Left lung (tissue), 10 donors: Measurements from ENCODE around the gene SLC6A2. TPM values are rescaled to one million over a fixed set of nuclear protein-coding genes. Genes with fewer than 3 reads are reported as not detected.
A peak's percentile ranks its signal among the peaks of the same experiment; 100 is the strongest.

Experiments
- ATAC-seq: fragments of 200-7000 bp; cut with Tn5 transposase; one replicate; pipeline ENCODE4 v1.9.1; 2020; ENCODE audit warnings: moderate library complexity
- DNase-seq, 4 donors: peaks; one replicate each; pipeline ENCODE4 v3.0.0-alpha.2; 2013 to 2020
- H3K27ac ChIP-seq, 2 donors: fragments of 200-600 bp; sonication (generic) in 1 of 2; one replicate each; pipeline versions ENCODE4 v1.5.0 to v1.8.0; 2020 to 2021
- H3K27me3 ChIP-seq, 2 donors: fragments of 200-600 bp; sonication (generic) in 1 of 2; one replicate each; pipeline versions ENCODE4 v1.5.0 to v1.8.0; 2020 to 2021
- H3K36me3 ChIP-seq, 2 donors: fragments of 200-600 bp; sonication (generic) in 1 of 2; one replicate each; pipeline versions ENCODE4 v1.5.0 to v1.8.0; 2020 to 2021
- H3K4me1 ChIP-seq, 2 donors: fragments of 200-600 bp; one replicate each; pipeline ENCODE4 v1.8.0; 2021
- H3K4me3 ChIP-seq, 2 donors: fragments of 200-600 bp; sonication (generic) in 1 of 2; one replicate each; pipeline versions ENCODE4 v1.5.0 to v1.8.0; 2020 to 2021; ENCODE audit warnings: mild to moderate bottlenecking in 1 of 2
- H3K9me3 ChIP-seq, 2 donors: fragments of 200-600 bp; sonication (generic) in 1 of 2; one replicate each; pipeline versions ENCODE4 v1.5.0 to v1.8.0; 2020 to 2021
- intact Hi-C, 2 donors: fragments of 100-400 bp; cut with DNase I; formaldehyde crosslinking; loops; one replicate each; pipeline versions ENCODE4 v1.11.2 to v1.14.2; 2022
- polyA plus RNA-seq, 6 donors: library from polyadenylated mRNA; unstranded; fragments of 120-200 nt; gene quantifications; one replicate each; pipeline ENCODE4 v1.2.1, GENCODE V29; 2013; ENCODE audit not compliant: insufficient read length in 6 of 6
- total RNA-seq, 2 donors: library from RNA; stranded (reverse); fragmentation: NEBNext Ultra II Directional; extraction: Animal tissue kit (Norgen Biotek cat#: 25700); gene quantifications; one replicate each; pipeline ENCODE4 v1.2.1, GENCODE V29; 2021
- TF ChIP-seq, protein P1 (sequence below), 2 donors: fragments of 200-600 bp; sonication (generic) in 1 of 2; IDR thresholded peaks; one replicate each; pipeline versions ENCODE4 v1.5.0 to v1.8.0; 2021; ENCODE audit warnings: antibody characterized with exemption in 2 of 2
- donor health status: DM: no; HTN: yes; CAD: no.
- donor health status: DM: no; HTN: no; CAD: no.

Gene SLC6A2
- total and polyA plus RNA-seq, 8 donors = 0.10 TPM; not detected in 5

DNA sequence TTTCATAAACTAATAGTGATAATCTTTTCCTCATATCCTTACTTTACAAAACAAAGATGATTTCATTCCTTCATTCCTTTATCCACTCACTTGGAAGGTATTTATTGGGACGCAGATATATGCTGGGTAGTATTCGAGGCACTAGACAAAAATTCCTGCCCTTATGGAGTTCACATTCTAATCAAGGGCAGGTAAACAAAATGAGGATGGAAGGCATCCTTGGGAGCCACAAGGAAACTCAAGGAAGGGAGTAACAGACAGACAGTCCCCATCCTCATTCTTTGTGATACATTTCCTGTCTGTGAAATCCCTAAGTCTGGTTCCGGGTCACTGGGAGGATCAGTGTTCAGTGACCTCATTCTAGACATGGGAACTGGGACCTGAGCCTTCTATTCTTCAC is 45.2 kb downstream of the SLC6A2 start:
- H3K36me3 ChIP-seq = no peaks in the 10 kb centered on the region
- H3K4me3 ChIP-seq = no peak overlapping the region
- TF ChIP-seq, protein P1, sequence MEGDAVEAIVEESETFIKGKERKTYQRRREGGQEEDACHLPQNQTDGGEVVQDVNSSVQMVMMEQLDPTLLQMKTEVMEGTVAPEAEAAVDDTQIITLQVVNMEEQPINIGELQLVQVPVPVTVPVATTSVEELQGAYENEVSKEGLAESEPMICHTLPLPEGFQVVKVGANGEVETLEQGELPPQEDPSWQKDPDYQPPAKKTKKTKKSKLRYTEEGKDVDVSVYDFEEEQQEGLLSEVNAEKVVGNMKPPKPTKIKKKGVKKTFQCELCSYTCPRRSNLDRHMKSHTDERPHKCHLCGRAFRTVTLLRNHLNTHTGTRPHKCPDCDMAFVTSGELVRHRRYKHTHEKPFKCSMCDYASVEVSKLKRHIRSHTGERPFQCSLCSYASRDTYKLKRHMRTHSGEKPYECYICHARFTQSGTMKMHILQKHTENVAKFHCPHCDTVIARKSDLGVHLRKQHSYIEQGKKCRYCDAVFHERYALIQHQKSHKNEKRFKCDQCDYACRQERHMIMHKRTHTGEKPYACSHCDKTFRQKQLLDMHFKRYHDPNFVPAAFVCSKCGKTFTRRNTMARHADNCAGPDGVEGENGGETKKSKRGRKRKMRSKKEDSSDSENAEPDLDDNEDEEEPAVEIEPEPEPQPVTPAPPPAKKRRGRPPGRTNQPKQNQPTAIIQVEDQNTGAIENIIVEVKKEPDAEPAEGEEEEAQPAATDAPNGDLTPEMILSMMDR (IDR thresholded peaks at IDR 0.05) = no peak
- DNase-seq = no peak
- no peaks in the 10 kb centered on the region for H3K4me1 ChIP-seq
- H3K27ac ChIP-seq = no peak overlapping the region
- H3K27me3 ChIP-seq = peaks cover 0 to 12% of the 10 kb centered on the region in 2 donors
- ATAC-seq = no peak
- H3K9me3 ChIP-seq = no peaks in the 10 kb centered on the region
- intact Hi-C loops = loop anchor here (5.0 to 10.0 kb wide), 3 partner anchors 144 to 236 kb away; no protein-coding TSS in a partner anchor

DNA sequence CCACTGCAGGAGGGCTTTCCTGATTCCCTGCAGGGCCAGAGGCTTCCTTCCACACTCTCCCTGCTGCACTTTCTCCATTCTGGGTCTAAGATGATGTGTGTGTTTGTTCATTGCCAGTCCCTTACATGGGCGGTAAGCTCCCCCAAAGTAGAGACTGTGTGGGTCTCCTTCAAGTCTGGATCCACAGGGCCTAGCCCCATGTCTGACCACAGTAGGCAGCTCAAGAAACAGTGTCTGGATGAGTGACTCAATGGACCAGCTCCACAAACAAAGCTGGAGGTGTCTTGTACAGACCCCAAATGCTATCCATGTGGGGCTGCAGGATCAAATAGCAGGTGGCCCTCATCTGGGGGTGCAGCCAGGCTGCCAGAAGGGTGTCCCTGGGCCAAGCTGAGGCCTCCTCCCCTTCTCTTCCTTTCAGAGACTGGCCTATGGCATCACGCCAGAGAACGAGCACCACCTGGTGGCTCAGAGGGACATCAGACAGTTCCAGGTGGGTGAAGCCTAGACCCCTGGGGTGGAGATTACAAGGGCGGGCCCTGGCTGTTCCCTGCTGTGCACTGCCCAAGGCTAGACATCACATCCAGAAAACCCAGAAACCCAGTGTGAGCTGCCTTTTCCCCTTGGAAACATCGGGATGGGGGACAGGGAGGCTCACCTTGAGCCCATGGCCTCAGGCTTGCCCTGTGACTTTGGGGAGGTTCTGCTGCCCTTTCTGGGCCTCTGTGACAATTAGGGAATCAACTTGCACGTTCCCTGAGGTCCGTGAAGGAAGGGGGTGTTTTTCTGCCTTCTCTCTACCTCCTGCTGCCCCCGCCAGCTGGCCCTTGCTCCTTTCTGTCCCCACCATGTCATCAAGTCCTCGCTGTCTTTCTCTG is 45.9 kb downstream of the SLC6A2 start:
- no peak overlapping the region for H3K27ac ChIP-seq

DNA sequence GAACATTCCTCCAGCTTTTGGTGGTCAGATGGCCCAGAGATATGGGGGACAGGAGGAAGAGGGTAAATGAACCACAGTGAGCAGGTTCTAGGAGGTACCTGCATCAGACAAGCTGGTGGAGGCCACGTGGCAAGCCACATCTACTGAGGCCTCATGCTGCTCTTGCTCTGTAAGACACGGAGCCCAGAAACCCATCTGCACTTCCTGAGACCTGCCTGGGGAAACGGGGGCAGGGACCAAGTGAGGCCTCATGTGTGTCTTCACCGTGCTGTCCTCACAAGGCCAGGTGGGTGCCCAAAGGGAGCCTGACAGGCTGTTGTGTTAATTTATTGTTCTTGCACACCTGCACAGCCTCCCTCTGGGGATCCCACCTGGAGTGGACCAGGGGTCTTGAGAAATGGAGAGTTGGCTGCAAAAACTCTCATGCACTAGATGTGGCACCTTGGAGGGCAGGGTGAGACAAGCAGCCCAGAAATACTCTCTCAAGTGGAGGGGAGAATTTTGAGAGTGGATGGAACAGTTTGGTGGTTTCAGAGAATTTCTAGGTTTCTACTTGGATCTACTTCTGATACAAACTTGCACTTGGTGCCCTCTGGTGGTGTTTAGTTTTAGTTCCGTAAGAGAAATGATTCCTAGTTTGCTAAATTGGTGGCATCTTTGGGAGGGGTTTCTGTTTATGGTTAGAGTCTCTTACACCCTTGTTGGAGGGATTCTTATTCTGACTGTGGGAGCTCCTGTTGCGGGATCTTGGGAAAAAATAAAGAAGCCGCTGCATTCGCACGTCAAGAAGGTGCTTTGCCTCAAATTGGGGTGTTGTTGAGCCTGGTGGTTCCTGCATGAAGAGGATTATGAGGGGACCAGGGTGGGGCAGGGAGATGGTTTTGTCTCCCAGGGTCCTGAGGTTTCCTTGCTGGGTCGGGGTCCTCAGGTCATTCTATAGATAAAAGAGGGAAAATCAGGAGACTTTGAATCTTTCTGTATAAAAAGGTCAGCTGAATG is 47.5 kb downstream of the SLC6A2 start:
- ATAC-seq = peak; percentile 54

More for the DNA sequence above, 45.9 kb downstream of the SLC6A2 start:
- intact Hi-C loops = loop anchor here (5.0 to 10.0 kb wide), 3 partner anchors 143 to 237 kb away; no protein-coding TSS in a partner anchor
- H3K4me1 ChIP-seq = no peaks in the 10 kb centered on the region
- TF ChIP-seq, protein P1 (IDR thresholded peaks at IDR 0.05) = peak; percentile 26 to 40
- DNase-seq (peak in 3 of 4 donors; percentile 45 to 85 (median 53)), ATAC-seq (peak; percentile 80)
- peaks cover 0 to 12% of the 10 kb centered on the region in 2 donors for H3K27me3 ChIP-seq
- H3K4me3 ChIP-seq = no peak overlapping the region
- no peaks in the 10 kb centered on the region for H3K36me3 ChIP-seq
- H3K9me3 ChIP-seq = no peaks in the 10 kb centered on the region

DNA sequence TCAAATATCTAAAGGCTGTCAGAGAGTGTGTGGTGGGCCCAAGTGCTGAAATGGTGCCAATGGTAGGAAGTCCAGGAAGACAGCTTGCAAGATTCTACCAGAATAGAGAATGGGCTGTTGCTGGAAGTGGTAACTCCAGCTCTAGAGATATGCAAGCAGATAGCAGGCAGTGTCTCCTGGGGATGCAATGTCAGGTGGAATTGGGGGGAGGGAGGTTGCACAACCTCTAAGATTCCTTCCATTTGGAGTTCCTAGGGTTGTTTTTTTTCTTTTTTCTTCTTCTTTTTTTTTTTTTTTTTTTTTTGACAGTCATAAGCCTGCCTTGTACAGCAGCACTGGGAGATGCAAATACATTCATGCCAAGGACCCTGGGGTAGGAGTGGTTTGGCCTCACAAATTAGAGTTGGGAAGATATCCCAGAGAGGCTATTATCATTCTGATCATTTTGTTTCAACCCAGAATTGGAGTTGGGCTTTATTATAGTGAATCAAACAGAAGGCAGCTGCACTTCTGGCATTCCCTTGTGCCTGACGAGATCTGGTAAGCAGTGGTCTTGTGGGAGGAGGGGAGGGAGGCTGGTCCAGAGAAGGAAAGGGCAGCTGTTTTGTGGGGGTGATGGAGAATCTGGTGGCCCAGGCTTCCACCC is 51.1 kb downstream of the SLC6A2 start:
- Histone ChIP-seq H3K27ac (no peak overlapping the region), H3K4me1 (no peaks in the 10 kb centered on the region), H3K4me3 (no peak overlapping the region), H3K27me3 (peaks cover 0 to 16% of the 10 kb centered on the region in 2 donors), H3K9me3 (no peaks in the 10 kb centered on the region), H3K36me3 (no peaks in the 10 kb centered on the region)
- ATAC-seq = no peak
- intact Hi-C loops = loop anchor here in 1 of 2 donors (10.0 kb wide), 2 partner anchors 138 to 242 kb away; no protein-coding TSS in a partner anchor
- TF ChIP-seq, protein P1 (IDR thresholded peaks at IDR 0.05) = no peak
- DNase-seq = peak in 2 of 4 donors; percentile 69 to 79

More for the DNA sequence above, 47.5 kb downstream of the SLC6A2 start:
- Histone ChIP-seq H3K27ac (no peak overlapping the region), H3K9me3 (no peaks in the 10 kb centered on the region), H3K4me3 (no peak overlapping the region), H3K4me1 (no peaks in the 10 kb centered on the region), H3K36me3 (no peaks in the 10 kb centered on the region), H3K27me3 (peaks cover 0 to 12% of the 10 kb centered on the region in 2 donors)
- DNase-seq = peak in 1 of 4 donors; percentile 68
- intact Hi-C loops = loop anchor here (5.0 to 10.0 kb wide), 3 partner anchors 141 to 239 kb away; no protein-coding TSS in a partner anchor
- TF ChIP-seq, protein P1 (IDR thresholded peaks at IDR 0.05) = peak; percentile 24 to 40
